ENCODE results near the gene GPC4.

GRCh38 chrX:133390676-133391075 lies 24.6 kb downstream of the GPC4 start:
- TF ChIP-seq EZH2phosphoT487 (IDR thresholded peaks at IDR 0.05; ENCODE audit: unreplicated experiment) (no peak), EZH2 (IDR thresholded peaks at IDR 0.05; ENCODE audit: low read depth, unreplicated experiment) (no peak), CTCF (conservative IDR thresholded peaks at IDR 0.05; ENCODE audit: low read depth in 2 of 2) (no peak)

Measured in GM23338 (cell line).